ENCODE results near the gene CATSPERE. TPM values are rescaled to one million over a fixed set of nuclear protein-coding genes. Genes with fewer than 3 reads are reported as not detected.

CATSPERE gene
- total RNA-seq, 2 donors from 2014 or later: 0.33 to 0.42 TPM

- no peaks in the 10 kb centered on the region for H3K4me1 ChIP-seq (ENCODE audit: control insufficient read depth, insufficient read depth, low read length)
- H3K36me3 Mint-ChIP-seq (ENCODE audit: low read depth): no peaks in the 10 kb centered on the region
- no peak overlapping the region for H3K27ac ChIP-seq (ENCODE audit: low read depth, low read length)
- no peak overlapping the region for H3K4me3 Mint-ChIP-seq
- no peak overlapping the region for H3K27ac Mint-ChIP-seq
- no peaks in the 10 kb centered on the region for H3K36me3 ChIP-seq (ENCODE audit: control insufficient read depth, insufficient read depth, low read length)
- peaks cover 2% of the 10 kb centered on the region for H3K9me3 Mint-ChIP-seq
- no peaks in the 10 kb centered on the region for H3K9me3 ChIP-seq (ENCODE audit: control insufficient read depth, low read length)
- no peak overlapping the region for H3K4me3 ChIP-seq (ENCODE audit: low read length)
- no peaks in the 10 kb centered on the region for H3K4me1 Mint-ChIP-seq
- H3K9ac ChIP-seq (ENCODE audit: extremely low read depth, low read length, poor library complexity, severe bottlenecking): no peak overlapping the region
- TF ChIP-seq, protein P1, sequence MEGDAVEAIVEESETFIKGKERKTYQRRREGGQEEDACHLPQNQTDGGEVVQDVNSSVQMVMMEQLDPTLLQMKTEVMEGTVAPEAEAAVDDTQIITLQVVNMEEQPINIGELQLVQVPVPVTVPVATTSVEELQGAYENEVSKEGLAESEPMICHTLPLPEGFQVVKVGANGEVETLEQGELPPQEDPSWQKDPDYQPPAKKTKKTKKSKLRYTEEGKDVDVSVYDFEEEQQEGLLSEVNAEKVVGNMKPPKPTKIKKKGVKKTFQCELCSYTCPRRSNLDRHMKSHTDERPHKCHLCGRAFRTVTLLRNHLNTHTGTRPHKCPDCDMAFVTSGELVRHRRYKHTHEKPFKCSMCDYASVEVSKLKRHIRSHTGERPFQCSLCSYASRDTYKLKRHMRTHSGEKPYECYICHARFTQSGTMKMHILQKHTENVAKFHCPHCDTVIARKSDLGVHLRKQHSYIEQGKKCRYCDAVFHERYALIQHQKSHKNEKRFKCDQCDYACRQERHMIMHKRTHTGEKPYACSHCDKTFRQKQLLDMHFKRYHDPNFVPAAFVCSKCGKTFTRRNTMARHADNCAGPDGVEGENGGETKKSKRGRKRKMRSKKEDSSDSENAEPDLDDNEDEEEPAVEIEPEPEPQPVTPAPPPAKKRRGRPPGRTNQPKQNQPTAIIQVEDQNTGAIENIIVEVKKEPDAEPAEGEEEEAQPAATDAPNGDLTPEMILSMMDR (conservative IDR thresholded peaks at IDR 0.05): no peak
- no peak for DNase-seq
- H3K27me3 Mint-ChIP-seq (ENCODE audit: insufficient read depth): no peaks in the 10 kb centered on the region
- no peaks in the 10 kb centered on the region for H3K27me3 ChIP-seq (ENCODE audit: control insufficient read depth, insufficient read depth, low read length, poor library complexity, severe bottlenecking)
Measured at GRCh38 chr1:244633140-244633539, 172.1 kb downstream of the CATSPERE start.

DNA sequence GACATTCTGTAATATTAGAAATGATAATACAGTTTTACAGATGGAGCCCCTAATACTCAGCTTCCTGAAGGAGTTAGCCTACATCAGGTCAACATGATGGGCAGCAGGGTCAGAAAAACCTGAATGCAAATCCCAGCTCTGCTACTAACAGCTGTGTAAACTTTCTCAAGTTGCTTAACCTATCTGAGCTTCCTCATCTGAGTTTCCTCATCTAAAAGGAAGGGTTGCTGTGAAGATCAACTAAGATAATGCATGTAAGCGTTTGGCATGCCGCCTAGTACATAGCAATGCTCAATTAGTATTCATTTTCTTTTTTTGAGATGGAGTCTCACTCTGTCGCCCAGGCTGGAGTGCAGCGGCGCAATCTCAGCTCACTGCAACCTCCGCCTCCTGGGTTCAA, 173.5 kb downstream of the CATSPERE start:
- H3K27me3 ChIP-seq (ENCODE audit: control insufficient read depth, insufficient read depth, low read length, poor library complexity, severe bottlenecking): no peaks in the 10 kb centered on the region
- Mint-ChIP-seq H3K9me3 (peaks cover 2% of the 10 kb centered on the region), H3K4me3 (no peak overlapping the region), H3K27ac (no peak overlapping the region), H3K4me1 (no peaks in the 10 kb centered on the region), H3K36me3 (ENCODE audit: low read depth) (no peaks in the 10 kb centered on the region), H3K27me3 (ENCODE audit: insufficient read depth) (no peaks in the 10 kb centered on the region)
- WGBS, 2 experiments (ENCODE audit: insufficient coverage in 1 of 2, insufficient read length in 1 of 2): 79 to 94% methylated on average over 2 to 6 of the region's 6 CpGs
- H3K9ac ChIP-seq (ENCODE audit: extremely low read depth, low read length, poor library complexity, severe bottlenecking): no peak overlapping the region
- TF ChIP-seq, protein P1 (conservative IDR thresholded peaks at IDR 0.05): no peak
- no peaks in the 10 kb centered on the region for H3K4me1 ChIP-seq (ENCODE audit: control insufficient read depth, insufficient read depth, low read length)
- no peak for DNase-seq
- H3K27ac ChIP-seq (ENCODE audit: low read depth, low read length): no peak overlapping the region
- no peaks in the 10 kb centered on the region for H3K36me3 ChIP-seq (ENCODE audit: control insufficient read depth, insufficient read depth, low read length)
- no peak overlapping the region for H3K4me3 ChIP-seq (ENCODE audit: low read length)
- H3K9me3 ChIP-seq (ENCODE audit: control insufficient read depth, low read length): no peaks in the 10 kb centered on the region

GRCh38 chr1:244636488-244637259, 175.6 kb downstream of the CATSPERE start:
- no peak overlapping the region for H3K4me3 ChIP-seq (ENCODE audit: low read length)

More at GRCh38 chr1:244636488-244637259, 175.6 kb downstream of the CATSPERE start:
- no peaks in the 10 kb centered on the region for H3K36me3 ChIP-seq (ENCODE audit: control insufficient read depth, insufficient read depth, low read length)
- no peaks in the 10 kb centered on the region for H3K27me3 ChIP-seq (ENCODE audit: control insufficient read depth, insufficient read depth, low read length, poor library complexity, severe bottlenecking)
- WGBS, 2 experiments (ENCODE audit: insufficient coverage in 1 of 2, insufficient read length in 1 of 2): 78 to 84% methylated on average over 8 to 10 of the region's 10 CpGs
- no peaks in the 10 kb centered on the region for H3K36me3 Mint-ChIP-seq (ENCODE audit: low read depth)
- no peak overlapping the region for H3K4me3 Mint-ChIP-seq
- H3K9me3 Mint-ChIP-seq: peaks cover 2% of the 10 kb centered on the region
- no peaks in the 10 kb centered on the region for H3K9me3 ChIP-seq (ENCODE audit: control insufficient read depth, low read length)
- H3K27ac Mint-ChIP-seq: no peak overlapping the region
- H3K27ac ChIP-seq (ENCODE audit: low read depth, low read length): no peak overlapping the region
- TF ChIP-seq, protein P1 (conservative IDR thresholded peaks at IDR 0.05): peak; percentile 50
- H3K4me1 Mint-ChIP-seq: no peaks in the 10 kb centered on the region
- no peak overlapping the region for H3K9ac ChIP-seq (ENCODE audit: extremely low read depth, low read length, poor library complexity, severe bottlenecking)
- H3K27me3 Mint-ChIP-seq (ENCODE audit: insufficient read depth): no peaks in the 10 kb centered on the region
- peak; percentile 62 for DNase-seq
- no peaks in the 10 kb centered on the region for H3K4me1 ChIP-seq (ENCODE audit: control insufficient read depth, insufficient read depth, low read length)
